ENCODE results near the gene YDJC.
"Not testable (repeated sequence)": the region's sequence is repeated elsewhere in the genome, so short reads cannot be mapped to it uniquely, and the experiment has no call there.

The YDJC gene

DNA sequence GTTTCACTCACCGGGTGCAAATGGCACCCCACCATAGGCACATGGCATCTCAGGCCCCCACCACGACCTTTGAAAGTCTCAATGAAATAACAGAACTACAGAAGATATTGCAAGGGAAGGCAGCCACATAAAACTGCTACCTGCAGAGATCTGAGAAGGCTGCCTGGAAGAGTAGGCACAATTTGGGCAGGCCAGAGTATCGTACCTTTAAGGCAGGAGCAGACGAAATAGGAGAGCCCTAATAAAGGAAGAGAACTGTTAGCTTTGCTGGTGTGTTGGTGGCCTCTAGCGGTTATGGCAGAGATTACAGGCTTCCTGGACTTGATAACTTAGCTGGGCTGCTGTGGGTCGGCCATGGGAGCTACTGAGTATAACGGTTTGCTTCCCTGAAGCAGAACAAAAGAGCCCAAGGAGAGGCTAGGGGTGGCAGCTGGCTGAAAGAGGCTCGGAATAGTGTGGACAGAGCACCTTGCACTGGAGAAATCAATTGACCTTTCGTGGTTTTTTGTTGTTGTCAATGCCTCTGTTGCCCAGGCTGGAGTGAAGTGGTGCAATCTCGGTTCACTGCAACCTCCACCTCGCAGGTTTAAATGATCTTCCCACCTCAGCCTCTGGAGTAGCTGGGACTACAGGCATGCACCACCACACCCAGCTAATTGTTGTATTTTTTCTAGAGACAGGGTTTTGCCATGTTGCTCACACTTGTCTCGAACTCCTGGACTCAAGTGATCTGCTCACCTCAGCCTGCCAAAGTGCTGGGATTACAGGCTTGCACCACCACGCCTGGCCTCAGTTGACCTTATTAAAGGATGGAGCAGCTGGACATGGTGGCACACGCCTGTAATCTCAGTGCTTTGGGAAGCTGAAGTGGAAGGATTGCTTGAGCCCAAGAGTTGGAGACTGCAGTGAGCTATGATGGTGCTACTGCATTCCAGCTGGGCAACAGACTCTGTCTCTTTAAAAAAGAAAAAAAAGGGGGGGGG is 17.1 kb upstream of the YDJC start:
- no peaks in the 10 kb centered on the region for H3K36me3 ChIP-seq (ENCODE audit: control insufficient read depth, insufficient read depth, low read length)
- H3K27me3 ChIP-seq (ENCODE audit: control insufficient read depth, insufficient read depth, low read length): no peaks in the 10 kb centered on the region
- H3K4me1 ChIP-seq (ENCODE audit: control insufficient read depth, insufficient read depth, low read length): peaks cover 22% of the 10 kb centered on the region
- no peaks in the 10 kb centered on the region for H3K9me3 ChIP-seq (ENCODE audit: control insufficient read depth, low read length)
- no peak overlapping the region for H3K4me3 ChIP-seq (ENCODE audit: low read length)
- H3K9ac ChIP-seq (ENCODE audit: low read length): no peak overlapping the region

DNA sequence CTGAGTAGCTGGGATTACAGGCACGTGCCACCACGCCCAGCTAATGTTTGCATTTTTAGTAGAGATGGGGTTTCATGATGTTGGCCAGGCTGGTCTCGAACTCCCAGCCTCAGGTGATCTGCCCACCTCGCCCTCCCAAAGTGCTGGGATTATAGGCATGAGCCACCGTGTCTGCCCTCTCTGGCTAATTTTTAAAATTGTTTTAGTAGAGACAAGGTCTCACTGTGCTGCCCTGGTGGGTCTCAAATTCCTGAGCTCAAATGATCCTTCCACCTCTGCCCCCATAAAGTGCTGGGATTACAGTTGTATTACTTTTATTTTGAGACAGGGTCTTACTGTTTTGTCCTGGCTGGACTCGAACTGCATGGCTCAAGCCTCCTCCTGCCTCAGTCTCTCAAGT is 15.7 kb upstream of the YDJC start:
- H3K4me3 ChIP-seq (ENCODE audit: low read length); H3K9me3 ChIP-seq (ENCODE audit: control insufficient read depth, low read length); H3K27me3 ChIP-seq (ENCODE audit: control insufficient read depth, insufficient read depth, low read length); H3K9ac ChIP-seq (ENCODE audit: low read length); H3K36me3 ChIP-seq (ENCODE audit: control insufficient read depth, insufficient read depth, low read length); H3K4me1 ChIP-seq (ENCODE audit: control insufficient read depth, insufficient read depth, low read length): not testable (repeated sequence)

DNA sequence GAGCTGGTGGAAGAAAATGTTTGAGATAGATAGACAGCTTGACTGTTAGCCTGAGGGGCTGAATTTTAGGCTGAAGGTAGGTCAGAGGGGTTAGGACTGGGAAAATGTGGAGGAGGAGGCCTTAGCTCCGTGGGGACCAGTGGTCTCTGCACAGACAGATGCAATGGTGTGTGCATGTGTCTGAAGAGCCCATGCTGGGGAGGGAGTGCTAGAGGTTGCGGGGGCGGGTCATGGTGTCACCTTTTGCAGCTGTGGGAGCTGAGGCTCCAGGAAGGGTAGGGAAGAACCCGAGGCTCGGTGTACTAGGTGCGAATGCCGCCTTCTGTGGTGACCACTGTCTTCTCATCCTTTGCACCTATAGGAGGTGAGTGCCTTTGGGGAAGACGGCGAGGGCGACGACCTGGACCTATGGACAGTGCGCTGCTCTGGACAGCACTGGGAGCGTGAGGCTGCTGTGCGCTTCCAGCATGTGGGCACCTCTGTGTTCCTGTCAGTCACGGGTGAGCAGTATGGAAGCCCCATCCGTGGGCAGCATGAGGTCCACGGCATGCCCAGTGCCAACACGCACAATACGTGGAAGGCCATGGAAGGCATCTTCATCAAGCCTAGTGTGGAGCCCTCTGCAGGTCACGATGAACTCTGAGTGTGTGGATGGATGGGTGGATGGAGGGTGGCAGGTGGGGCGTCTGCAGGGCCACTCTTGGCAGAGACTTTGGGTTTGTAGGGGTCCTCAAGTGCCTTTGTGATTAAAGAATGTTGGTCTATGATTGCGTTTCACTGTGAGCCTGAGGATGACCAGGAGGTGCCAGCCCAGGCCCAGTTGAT is 13.9 kb upstream of the YDJC start:
- no peak overlapping the region for H3K4me3 ChIP-seq (ENCODE audit: low read length)
- H3K36me3 ChIP-seq (ENCODE audit: control insufficient read depth, insufficient read depth, low read length): no peaks in the 10 kb centered on the region
- no peaks in the 10 kb centered on the region for H3K27me3 ChIP-seq (ENCODE audit: control insufficient read depth, insufficient read depth, low read length)
- no peak overlapping the region for H3K9ac ChIP-seq (ENCODE audit: low read length)
- H3K9me3 ChIP-seq (ENCODE audit: control insufficient read depth, low read length): no peaks in the 10 kb centered on the region
- peaks cover 6% of the 10 kb centered on the region for H3K4me1 ChIP-seq (ENCODE audit: control insufficient read depth, insufficient read depth, low read length)

DNA sequence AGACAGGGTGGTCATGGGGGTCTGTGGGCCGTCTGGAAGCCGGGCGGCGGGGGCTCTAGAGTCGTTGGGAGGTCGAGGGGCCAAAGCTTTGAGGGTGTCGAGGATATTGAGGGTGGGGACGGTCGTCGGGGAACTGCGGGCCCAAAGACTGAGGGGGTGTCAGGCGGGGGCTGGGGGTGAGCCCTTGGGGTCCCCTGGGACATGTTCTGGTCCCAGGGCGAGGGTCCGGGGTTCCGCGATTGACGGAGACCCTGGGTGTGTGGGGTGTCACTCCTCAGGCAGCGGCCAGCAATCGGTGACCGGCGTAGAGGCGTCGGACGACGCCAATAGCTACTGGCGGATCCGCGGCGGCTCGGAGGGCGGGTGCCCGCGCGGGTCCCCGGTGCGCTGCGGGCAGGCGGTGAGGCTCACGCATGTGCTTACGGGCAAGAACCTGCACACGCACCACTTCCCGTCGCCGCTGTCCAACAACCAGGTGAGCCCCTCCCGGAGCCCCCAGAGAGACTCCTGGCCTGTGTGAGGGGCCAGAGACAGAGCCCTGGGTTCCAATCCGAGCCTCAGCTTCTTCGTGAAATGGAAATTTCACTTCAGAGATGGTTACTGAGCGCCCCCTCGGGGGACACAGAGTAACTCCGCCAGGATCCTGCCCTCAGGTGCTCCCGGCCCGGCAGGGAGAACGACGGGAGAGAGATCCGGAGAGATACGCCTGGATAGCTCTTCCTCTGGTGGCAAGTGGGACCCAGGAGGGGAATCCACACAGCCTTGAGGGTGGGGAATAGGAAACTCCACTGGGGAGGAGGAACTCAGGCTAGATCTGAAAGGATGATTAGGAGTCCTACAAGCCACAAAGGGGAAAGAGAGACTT is 13.0 kb upstream of the YDJC start:
- Histone ChIP-seq H3K27me3 (ENCODE audit: control insufficient read depth, insufficient read depth, low read length) (no peaks in the 10 kb centered on the region), H3K9ac (ENCODE audit: low read length) (peak overlapping the region; percentile 70), H3K9me3 (ENCODE audit: control insufficient read depth, low read length) (no peaks in the 10 kb centered on the region), H3K36me3 (ENCODE audit: control insufficient read depth, insufficient read depth, low read length) (no peaks in the 10 kb centered on the region), H3K4me1 (ENCODE audit: control insufficient read depth, insufficient read depth, low read length) (peaks cover 9% of the 10 kb centered on the region), H3K4me3 (ENCODE audit: low read length) (peak overlapping the region; percentile 52)

DNA sequence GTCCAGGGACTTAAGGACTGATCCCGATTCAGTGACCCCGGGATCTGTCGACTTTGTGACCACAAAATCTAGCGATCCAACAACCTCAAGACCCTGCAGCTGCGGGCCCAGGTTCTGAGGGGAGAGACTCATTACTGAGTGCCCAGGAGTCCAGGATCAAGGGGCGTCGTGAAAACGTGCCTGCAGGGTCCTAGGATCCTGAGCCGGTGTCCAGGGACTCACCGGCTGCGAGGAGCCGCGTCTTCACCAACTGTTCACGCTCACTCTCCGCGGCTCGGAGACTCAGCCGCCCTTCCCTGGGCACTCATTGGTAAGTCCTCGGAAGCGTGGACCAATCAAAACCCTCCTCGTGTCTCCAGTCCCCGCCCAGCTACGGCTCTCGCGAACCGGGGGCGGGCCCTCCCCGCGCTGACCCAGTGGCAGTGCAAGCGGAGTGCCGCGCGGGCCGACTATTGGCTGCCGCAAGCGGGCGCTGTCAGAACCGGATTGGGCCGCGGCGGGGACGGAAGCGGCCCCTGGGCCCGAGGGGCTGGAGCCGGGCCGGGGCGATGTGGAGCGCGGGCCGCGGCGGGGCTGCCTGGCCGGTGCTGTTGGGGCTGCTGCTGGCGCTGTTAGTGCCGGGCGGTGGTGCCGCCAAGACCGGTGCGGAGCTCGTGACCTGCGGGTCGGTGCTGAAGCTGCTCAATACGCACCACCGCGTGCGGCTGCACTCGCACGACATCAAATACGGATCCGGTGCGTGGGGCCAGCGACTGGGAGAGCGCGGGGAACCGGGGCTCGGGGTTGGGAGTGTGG is 12.2 kb upstream of the YDJC start, which contains the start of gene SDF2L1:
Gene SDF2L1, plus strand, starts transcription at position 514 of the 795 bp plus-strand sequence. Its CDS starts 35 bp downstream, at position 549.
- H3K9me3 ChIP-seq (ENCODE audit: control insufficient read depth, low read length): no peaks in the 10 kb centered on the region
- peak within 1 kb of the TSS; percentile 52 for H3K4me3 ChIP-seq (ENCODE audit: low read length)
- H3K9ac ChIP-seq (ENCODE audit: low read length): peak within 1 kb of the TSS; percentile 70
- peaks cover 9% of the 10 kb centered on the region for H3K4me1 ChIP-seq (ENCODE audit: control insufficient read depth, insufficient read depth, low read length)
- no peaks in the 10 kb centered on the region for H3K27me3 ChIP-seq (ENCODE audit: control insufficient read depth, insufficient read depth, low read length)
- H3K36me3 ChIP-seq (ENCODE audit: control insufficient read depth, insufficient read depth, low read length): no peaks in the 10 kb centered on the region

DNA sequence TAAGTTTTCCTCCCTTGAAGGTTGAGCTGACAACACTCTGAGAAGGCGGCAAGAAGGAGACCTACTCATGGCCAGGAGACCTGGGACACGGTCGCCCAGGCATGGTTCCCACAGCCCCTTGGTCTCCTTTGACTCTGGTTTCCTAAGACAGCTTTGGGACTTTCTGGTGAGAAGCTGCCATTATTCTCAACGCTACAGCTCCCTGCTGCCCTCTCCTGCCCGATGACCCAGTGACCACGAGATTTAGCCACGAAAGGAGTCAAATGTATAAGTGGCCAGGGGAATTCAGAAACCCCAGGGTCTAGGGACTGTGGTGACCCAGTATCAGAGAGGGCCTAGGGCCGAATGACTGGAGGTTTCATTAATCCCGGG is 11.6 kb upstream of the YDJC start:
- H3K4me3 ChIP-seq (ENCODE audit: low read length): peak overlapping the region; percentile 52
- H3K4me1 ChIP-seq (ENCODE audit: control insufficient read depth, insufficient read depth, low read length): peaks cover 9% of the 10 kb centered on the region
- no peaks in the 10 kb centered on the region for H3K9me3 ChIP-seq (ENCODE audit: control insufficient read depth, low read length)
- H3K36me3 ChIP-seq (ENCODE audit: control insufficient read depth, insufficient read depth, low read length): no peaks in the 10 kb centered on the region
- no peaks in the 10 kb centered on the region for H3K27me3 ChIP-seq (ENCODE audit: control insufficient read depth, insufficient read depth, low read length)
- H3K9ac ChIP-seq (ENCODE audit: low read length): peak overlapping the region; percentile 12

DNA sequence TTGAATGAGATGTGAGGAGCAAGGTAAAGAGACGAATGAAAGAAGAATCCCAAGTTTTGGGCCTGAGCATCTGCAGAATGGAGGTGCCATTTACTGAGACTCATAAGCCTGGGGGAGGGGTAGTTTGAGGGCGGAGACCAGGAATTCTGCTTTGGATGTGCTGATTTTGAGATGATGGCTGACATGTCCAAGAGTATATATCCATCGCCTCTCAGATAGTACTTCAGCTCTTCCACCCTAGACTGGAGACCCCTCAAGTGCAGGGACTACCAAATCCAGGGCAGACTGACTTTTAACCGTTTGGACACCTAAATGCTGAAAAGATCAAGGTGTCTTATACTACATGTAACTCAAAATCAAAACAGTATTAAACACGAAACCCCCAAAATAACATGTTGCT is 11.0 kb upstream of the YDJC start:
- no peak overlapping the region for H3K9ac ChIP-seq (ENCODE audit: low read length)

DNA sequence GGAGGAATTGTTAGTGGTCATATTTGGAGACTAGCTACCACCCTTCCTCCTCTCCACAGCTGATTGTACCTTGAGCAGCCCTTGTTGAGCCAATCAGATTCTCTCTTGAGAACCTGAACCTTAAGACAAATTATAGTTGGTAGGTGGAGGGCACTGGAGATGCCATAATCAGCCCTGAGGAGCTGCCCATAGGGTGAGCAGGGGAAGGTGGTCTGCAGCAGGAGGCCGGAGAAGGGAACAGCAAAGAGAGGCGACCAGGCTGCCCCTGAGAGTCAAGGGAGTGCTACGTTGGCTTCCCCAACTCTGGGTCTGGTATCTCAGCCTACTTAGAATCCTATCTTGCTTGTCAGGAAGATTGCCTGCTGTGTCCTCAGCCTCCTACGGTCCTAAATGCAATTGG is 9.5 kb upstream of the YDJC start:
- H3K36me3 ChIP-seq (ENCODE audit: control insufficient read depth, insufficient read depth, low read length): no peaks in the 10 kb centered on the region
- no peaks in the 10 kb centered on the region for H3K9me3 ChIP-seq (ENCODE audit: control insufficient read depth, low read length)
- no peak overlapping the region for H3K9ac ChIP-seq (ENCODE audit: low read length)
- H3K4me1 ChIP-seq (ENCODE audit: control insufficient read depth, insufficient read depth, low read length): peaks cover 9% of the 10 kb centered on the region
- H3K4me3 ChIP-seq (ENCODE audit: low read length): no peak overlapping the region
- no peaks in the 10 kb centered on the region for H3K27me3 ChIP-seq (ENCODE audit: control insufficient read depth, insufficient read depth, low read length)

More for the DNA sequence above, 11.0 kb upstream of the YDJC start:
- no peak overlapping the region for H3K4me3 ChIP-seq (ENCODE audit: low read length)
- H3K4me1 ChIP-seq (ENCODE audit: control insufficient read depth, insufficient read depth, low read length): peaks cover 9% of the 10 kb centered on the region
- no peaks in the 10 kb centered on the region for H3K36me3 ChIP-seq (ENCODE audit: control insufficient read depth, insufficient read depth, low read length)
- H3K27me3 ChIP-seq (ENCODE audit: control insufficient read depth, insufficient read depth, low read length): no peaks in the 10 kb centered on the region
- H3K9me3 ChIP-seq (ENCODE audit: control insufficient read depth, low read length): no peaks in the 10 kb centered on the region

DNA sequence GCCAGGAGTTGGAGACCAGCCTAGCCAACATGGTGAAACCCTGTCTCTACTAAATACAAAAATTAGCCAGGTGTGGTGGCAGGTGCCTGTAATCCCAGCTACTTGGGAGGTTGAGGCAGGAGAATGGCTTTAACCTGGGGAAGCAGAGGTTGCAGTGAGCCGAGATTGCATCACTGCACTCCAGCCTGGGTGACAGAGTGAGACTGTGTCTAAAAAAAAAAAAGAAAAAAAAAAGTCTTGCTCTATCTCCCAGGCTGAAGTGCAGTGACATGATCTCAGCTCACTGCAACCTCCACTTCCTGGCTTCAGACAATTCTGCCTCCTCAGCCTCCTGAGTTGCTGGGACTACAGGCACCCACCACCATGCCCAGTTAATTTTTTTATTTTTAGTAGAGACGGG is 7.6 kb upstream of the YDJC start:
- H3K9me3 ChIP-seq (ENCODE audit: control insufficient read depth, low read length); H3K9ac ChIP-seq (ENCODE audit: low read length); H3K27me3 ChIP-seq (ENCODE audit: control insufficient read depth, insufficient read depth, low read length); H3K4me3 ChIP-seq (ENCODE audit: low read length); H3K4me1 ChIP-seq (ENCODE audit: control insufficient read depth, insufficient read depth, low read length); H3K36me3 ChIP-seq (ENCODE audit: control insufficient read depth, insufficient read depth, low read length): not testable (repeated sequence)

DNA sequence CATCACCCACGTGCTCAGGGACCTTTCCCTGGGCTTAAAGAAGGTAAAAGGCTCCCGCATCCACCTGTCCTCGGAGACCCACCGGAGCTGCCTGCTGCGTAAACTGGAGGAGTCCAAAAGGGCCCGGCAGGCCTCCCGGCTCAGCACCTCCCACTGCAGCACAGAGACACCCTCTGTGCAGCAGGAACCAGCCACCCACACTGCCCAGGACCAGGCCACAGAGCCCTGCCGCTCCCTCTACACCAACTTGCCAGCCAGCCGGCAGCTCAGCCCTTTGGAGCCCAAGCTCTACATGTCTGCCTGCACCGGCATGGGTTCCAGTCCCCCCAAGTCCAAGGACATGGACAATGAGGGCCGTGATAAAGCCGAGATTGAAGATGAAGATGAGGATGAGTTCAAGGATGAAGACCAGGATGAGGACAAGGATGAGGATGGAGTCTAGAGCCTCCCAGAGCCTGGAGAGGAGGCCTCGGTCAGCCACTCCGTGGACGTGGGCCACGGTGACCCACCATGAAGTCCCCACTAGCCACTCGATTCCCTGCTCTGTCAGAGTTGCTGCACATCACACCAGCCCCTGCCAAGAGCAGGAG is 6.9 kb upstream of the YDJC start:
- Histone ChIP-seq H3K9me3 (ENCODE audit: control insufficient read depth, low read length) (no peaks in the 10 kb centered on the region), H3K36me3 (ENCODE audit: control insufficient read depth, insufficient read depth, low read length) (no peaks in the 10 kb centered on the region), H3K4me1 (ENCODE audit: control insufficient read depth, insufficient read depth, low read length) (peaks cover 3% of the 10 kb centered on the region), H3K4me3 (ENCODE audit: low read length) (no peak overlapping the region), H3K27me3 (ENCODE audit: control insufficient read depth, insufficient read depth, low read length) (no peaks in the 10 kb centered on the region), H3K9ac (ENCODE audit: low read length) (no peak overlapping the region)

Measured in mucosa of stomach (tissue), 1 donor.